HFF-Myc (cell line): Measurements from ENCODE around the gene LRFN2.

Experiments
- DNase-seq: peaks from one replicate; pipeline ENCODE4 v3.0.0-alpha.2; 2011; ENCODE audit warnings: low read depth; ENCODE audit errors: extremely low read depth
- H3K4me3 ChIP-seq: replicated peaks from 2 replicates; pipeline ENCODE4 v1.5.1; 2011; ENCODE audit warnings: low read depth, mild to moderate bottlenecking, control low read depth, low read length
- CTCF ChIP-seq: IDR thresholded peaks from 2 replicates; pipeline ENCODE4 v1.5.1; 2012; ENCODE audit warnings: mild to moderate bottlenecking, low read depth, low read length, control low read depth; ENCODE audit errors: missing control alignments

Gene LRFN2

GRCh38 chr6:40394381-40394780 is 192.8 kb downstream of the LRFN2 start:
- TF ChIP-seq CTCF, result no peak
- DNase-seq, result no peak
- no peak overlapping the region for H3K4me3 ChIP-seq

GRCh38 chr6:40393641-40394040 is 193.5 kb downstream of the LRFN2 start:
- DNase-seq, result no peak
- TF ChIP-seq CTCF, result no peak
- no peak overlapping the region for H3K4me3 ChIP-seq

- no peak for DNase-seq
- no peak overlapping the region for H3K4me3 ChIP-seq
- no peak for TF ChIP-seq CTCF
Measured at GRCh38 chr6:40392589-40392988, 194.6 kb downstream of the LRFN2 start.

DNA sequence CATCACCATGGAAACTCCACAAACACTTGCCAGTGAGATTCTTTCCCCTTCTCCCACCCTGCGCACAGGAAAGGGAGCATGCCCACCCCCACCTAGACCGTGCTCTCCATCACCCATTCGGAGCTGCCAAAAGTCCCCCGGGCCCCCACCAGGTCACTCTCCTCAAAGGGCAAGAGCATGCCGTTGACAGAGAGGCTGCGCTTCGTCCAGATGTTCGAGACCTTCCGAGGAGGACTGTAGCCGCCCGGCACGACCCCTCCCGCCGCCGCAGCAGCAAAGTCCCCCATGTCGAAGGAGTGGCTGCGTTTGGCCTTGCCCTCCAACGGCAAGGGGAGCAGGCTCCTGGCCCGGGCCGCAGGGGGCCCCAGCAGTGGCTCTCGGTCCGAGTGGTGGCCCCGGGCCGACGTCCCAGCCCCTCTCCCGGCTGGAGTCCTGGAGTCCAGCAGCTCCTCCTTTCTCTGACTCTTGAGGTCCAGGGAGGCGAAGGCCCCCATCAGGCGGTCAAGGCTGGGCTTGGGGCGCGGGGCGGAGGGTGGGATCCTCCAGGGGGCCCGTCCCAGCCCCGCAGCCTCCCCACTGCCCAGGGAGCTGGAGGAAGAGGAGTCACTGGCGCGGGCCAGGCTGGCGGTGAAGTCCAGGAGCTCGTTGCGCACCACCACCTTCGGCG is 195.2 kb downstream of the LRFN2 start:
- H3K4me3 ChIP-seq, result no peak overlapping the region
- no peak for DNase-seq
- TF ChIP-seq CTCF, result no peak

- TF ChIP-seq CTCF, result no peak
- no peak for DNase-seq
- H3K4me3 ChIP-seq, result no peak overlapping the region
Measured at GRCh38 chr6:40391086-40391485, 196.1 kb downstream of the LRFN2 start.

DNA sequence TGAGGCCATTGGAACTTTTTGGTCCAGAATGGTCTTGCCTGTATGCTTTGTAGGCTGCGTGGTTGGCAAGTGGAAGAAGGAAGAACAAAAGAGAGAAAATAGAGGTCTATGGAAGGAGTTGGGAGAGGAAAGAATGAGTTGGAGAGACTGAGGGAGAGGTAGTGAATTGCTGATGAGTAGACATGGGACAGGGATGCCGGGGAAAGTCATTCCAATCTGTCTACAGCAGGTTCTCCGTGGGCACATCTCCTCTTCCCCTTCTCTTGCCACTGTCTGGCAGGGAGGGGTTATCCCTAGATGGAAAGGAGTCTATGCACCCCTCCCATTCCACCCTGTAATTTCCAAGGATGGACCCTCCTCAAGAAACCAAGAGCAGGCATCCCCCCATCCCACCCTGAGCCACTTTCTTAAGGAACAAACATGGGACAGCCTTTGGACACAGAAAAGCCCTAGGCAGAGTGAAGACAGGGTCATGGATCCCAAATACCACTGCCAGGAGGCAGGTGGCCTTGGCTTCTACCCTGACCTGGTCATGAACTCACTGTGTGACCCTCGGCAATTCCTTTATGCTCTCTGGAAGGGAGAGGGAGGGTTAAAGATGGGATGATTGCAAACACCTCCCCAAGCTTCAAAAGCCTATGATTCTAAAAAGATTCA is 196.9 kb downstream of the LRFN2 start:
- no peak overlapping the region for H3K4me3 ChIP-seq
- DNase-seq, result no peak
- no peak for TF ChIP-seq CTCF
